Mucosa of gallbladder (tissue), 1 donor: ENCODE data around the gene PPP2R5C. TPM values are rescaled to one million over a fixed set of nuclear protein-coding genes. Genes with fewer than 3 reads are reported as not detected.

Source experiments
- DNase-seq: peaks from one replicate; pipeline ENCODE4 v3.0.0-alpha.2; 2020; ENCODE audit warnings: low spot score
- total RNA-seq: library from RNA; stranded (reverse); gene quantifications from one replicate; pipeline ENCODE4 v1.2.1, GENCODE V29; 2021
- donor health status: DM: no; HTN: no; CAD: no.

Gene PPP2R5C
- total RNA-seq, 1 donor from 2014 or later = 134 TPM

DNA sequence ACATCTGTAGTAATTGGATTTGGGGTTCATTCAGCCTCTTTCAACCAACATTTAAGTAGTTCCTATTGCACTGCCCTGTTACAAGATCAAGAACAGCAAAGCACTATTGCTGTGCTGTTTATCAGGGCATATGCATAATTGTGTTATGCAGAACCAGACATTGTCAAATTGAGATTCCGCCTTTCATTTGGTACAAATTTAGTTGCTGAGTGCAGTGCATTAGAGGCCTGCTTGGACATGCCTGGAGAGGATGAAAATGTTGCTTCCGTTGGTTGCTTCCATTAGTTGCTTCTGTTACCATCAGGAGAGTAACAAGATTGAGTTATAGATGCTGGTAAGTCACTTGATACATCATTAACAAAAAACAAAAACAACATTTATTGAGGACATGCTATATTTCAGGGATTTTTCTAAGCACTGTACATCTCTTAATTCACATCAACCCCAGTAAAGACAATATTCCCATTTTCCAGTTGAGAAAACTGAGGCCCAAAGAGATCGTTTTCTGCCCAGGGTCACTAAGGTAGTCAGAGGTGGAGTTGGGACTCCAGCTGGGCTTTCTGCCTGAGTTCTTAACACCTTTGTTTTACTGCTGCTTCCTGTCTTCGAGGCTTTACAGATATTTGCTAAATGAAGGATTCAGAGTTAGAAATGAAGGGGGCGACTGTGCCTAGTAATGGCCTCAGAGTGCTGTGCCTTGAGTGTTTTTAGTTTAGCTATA, 79.3 kb downstream of the PPP2R5C start:
- DNase-seq = no peak

DNA sequence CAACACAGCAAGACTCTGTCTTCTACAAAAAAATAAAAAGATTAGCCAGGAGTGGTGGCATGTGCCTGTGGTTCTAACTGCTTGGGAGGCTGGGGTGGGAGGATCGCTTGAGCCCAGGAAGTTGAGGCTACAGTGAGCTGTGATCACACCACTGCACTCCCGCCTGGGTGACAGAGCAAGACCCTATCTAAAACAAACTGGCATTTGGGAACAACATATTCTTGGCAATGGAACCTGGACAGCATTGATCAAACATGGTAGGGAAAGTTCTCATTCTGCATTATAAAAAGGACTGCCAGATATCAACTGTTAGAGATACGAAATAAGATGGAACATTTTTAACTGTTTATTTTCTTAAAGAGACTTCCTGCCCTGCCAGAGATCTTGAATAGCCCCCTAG, 81.5 kb downstream of the PPP2R5C start:
- DNase-seq = no peak

DNA sequence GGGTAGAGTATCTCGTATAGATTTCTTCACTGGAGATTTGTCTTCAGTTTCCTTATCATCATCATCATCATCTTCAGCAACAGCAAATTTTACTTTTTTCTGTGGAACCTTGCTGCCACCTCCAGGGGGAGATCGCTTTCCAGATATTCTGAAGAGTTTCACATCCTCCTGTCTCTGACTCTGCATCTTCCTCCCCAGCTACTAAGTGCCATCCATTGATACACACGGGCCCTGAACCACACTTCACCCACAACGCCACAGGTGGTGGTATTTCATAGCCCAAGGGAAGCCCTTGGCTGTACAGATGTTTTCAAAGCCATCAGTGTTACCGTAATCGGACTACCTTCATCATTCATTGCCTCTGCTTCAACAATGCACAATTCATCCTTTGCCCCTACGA, 82.2 kb downstream of the PPP2R5C start:
- no peak for DNase-seq

DNA sequence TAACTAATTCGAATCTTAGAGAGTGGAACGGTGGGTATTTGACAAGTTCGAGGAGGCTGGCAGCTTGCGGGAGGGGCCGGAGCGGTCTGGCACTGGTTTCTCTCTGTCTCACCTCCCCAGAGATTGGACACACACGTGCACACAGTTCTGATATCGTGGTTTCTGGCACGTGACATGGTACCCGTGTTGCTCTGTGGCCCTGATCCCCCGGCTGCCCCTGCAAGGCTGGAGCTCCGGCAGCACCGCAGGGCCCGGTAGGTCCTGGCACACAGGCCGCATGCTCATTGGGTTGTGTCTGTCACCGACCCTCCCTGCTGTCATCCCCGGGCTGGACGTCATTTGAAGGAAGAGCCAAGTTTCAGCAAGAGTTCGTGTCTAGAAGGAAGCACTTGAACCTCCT, 82.7 kb downstream of the PPP2R5C start:
- no peak for DNase-seq

DNA sequence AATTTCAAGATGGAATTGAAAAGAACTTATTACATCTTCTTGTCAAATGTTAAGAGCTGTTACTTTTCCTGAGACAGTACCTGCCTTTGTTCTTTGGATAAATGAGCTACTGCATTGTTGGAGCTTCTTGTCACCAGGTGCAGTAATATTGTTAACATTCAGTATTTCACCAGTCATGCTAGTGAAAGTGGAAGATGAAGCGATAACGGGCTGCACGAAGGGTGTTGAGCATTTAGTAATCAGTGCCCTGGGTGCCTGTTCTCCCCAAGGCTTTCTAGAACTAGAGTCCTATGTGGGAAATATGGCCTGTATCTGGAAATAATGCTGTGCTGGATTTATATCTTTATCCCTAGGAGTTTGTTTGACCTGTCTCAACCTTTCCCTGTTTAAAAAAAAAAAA, 83.2 kb downstream of the PPP2R5C start:
- no peak for DNase-seq

DNA sequence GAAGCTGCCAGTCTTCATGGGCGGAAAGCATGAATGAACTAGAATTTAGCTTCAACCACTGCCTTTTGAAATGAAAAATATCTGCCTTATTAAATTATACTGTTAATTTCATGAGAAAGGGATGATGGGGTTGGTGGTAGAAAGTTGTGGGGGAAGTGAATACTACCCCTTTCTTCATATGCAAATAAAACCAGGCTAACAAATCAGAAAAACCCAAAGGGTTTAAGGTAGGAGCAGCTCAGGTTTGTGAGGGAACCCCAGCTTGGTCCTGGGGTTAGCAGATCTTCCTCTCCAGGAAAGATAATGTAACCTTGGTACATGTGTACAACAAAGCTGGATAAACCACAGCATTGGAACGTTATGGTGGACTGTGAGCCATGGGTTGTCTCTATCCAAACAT, 84.0 kb downstream of the PPP2R5C start:
- no peak for DNase-seq

DNA sequence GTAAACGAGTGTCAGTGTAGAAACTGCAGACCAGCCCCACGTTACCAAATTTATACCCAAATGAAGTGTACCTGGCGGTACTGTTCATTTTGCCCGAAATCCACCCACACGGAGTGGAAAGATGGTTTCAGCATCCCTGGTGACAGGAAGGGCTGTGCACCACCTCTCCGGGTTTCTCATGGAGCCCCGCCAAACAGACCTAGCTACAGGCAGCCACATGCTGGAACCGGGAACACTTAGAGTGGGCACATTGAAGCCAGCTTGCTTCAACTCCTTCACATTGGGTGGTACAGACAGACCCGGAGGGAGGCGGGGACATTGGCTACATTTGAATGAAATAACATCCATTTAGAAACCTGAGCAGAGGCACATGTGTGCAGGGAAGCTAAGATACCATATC, 84.4 kb downstream of the PPP2R5C start:
- DNase-seq = no peak

DNA sequence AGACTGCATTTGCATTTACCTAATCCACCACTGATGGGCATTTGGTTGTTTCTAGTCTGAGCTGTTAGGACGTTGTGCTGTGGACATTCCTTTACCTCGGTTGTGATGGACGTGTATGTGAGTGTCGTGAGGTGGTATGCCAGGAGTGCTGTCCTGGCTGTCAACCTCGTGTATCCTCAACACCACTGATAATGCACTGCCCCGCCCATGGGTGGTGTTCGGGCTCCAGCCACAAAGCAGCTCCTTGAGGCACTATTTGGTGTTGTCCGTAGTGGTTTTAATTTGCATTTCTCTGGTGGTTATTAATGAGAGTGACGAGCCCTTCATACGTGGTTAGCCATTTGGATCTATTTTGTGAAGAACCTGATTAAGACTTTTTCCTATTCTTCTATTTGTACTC, 87.6 kb downstream of the PPP2R5C start:
- no peak for DNase-seq

DNA sequence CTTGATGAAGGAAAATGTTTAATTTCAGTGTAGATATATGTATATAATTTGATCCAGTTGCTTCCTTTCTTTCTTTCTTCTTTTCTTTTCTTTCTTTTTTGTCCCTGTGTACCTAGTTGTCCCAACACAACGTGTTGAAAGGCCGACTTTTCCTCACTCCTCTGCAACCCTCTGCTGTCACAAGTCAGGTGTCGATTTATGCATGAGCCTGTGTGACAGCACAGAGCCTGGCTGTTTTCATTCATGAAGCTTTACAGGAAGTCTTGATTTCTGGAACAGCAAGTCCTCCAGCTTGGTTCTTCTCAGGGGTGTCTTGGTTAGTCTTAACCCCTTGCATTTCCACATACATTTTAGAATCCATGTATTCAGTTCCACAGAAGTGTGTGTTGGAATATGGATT, 88.1 kb downstream of the PPP2R5C start:
- DNase-seq = no peak

DNA sequence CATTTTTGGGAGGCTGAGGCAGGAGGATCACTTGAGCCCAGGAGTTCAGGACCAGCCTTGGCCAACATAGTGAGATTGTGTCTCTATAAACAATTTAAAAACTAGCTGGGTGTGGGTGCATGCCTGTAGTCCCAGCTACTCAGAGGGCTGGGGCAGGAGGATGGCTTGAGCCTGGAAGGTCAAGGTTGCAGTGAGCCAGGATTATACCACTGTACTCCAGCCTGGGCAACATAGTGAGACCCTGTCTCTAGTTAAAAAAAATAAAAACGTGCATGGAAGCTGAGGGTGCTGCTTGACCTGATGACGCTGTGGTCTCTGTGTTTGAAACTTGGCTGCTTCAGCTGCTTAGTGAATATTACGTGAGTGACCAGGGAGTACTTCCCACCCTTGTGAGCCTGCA, 89.7 kb downstream of the PPP2R5C start:
- DNase-seq = no peak

DNA sequence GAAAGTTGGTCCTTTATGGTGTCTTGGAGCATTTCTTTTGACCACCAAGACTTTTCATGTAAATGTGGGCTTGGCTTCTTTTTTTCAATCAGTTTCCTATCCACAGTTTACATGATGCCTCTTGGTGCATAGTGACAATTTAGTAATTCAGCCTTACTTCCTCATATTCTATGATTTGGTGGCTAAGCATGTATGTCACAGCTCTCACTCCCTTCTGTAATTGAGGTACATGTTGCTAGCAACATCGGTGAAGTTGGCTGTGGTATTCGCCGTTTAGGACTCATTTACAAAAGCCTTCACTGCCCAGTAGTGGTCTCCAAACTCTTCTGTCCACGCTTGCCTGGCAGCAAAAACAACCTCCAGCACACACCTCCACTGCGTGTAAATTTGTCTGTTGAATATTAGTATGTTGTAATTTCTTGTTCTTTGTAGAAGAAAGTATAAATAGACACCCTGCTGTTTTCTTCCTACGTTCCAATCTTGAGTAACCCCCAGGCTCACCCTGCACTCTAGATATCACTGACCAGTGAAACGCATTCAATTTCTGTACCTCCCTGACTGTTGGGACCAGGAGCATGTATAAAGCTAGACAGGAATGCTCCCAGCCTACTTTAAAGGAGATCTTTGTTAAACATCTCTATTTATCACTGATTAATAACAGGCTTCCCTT, 90.4 kb downstream of the PPP2R5C start:
- no peak for DNase-seq

DNA sequence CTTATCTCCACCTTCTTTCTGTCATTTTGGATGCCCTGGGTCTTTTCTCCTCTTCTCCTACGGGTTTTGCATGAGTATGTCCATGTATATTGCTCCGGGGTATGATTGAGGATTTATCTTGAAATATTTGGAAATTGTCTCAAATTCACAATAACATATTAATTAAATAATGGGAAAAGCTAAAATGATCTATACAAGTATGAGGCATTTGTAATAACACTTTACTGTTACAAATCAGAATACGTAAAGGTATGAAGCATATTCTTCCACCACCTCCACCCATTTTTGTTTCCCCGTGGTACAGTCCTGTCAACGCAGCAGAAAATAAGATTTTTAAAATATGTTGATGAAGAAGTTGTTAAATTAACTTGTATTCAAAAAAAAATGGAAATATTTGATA, 91.3 kb downstream of the PPP2R5C start:
- no peak for DNase-seq

DNA sequence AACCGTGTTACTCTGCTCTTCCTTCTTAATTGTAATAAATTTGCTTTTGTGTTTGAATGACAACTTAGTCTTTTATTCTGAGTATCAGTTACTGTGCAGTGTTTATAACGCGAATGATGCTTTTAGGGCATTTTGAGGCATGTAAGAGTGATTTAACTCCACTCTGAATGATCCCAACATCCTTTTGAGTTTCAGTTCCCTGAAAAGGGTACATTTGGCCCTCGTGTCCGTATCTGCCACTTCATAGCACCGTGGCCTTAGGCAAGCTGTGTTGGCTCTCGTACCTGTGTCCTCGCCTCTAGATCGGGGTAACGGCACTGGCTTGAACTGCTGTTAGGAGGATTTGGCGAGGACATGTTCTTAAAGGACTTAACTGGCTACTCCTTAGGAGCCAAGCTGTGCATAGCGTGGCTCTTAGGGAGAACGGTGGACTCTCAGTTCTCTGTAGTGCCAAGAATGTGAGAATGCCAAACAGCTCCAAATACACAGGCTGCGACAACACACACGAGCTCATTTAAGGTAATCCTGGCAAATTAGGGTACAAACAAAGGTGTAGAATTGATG, 92.0 kb downstream of the PPP2R5C start:
- DNase-seq = no peak

DNA sequence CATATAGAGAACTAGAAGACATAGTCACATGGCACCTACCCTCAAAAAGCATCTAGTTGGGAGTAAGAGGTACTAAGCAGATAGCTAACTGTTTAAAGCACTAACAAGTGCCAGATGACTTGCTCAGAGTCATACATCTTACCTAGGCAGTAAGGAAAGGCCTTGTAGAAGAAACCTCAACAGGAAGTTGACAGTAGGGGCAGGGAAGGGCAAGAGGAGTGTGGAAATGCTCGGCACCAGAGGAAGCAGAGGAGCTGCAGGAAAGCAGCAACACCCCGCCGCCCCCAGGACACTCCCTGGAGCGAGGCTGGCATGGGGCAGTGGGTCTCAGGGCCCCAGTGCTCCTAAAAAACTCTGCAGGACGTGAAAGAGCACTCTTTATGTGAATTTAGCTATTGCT, 92.9 kb downstream of the PPP2R5C start:
- no peak for DNase-seq

DNA sequence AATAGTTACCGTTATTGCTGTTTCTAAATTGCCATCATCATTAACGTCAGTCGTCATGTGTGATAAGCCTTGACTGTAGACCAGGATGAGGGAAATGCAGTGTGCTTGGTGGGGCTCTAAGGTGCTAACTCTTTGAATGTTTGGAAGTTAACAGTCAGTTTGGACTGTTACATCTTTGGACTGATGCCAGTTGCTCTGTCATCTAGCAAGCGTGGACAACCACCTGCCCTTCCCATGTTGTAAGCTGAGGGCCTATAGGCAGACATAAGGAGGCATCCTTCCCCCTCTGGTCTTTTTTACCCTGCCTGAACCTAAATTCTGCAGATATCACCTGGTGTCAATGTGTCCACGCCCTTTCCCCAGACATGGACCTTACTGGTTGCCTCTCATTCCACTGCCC, 94.4 kb downstream of the PPP2R5C start:
- DNase-seq = no peak

DNA sequence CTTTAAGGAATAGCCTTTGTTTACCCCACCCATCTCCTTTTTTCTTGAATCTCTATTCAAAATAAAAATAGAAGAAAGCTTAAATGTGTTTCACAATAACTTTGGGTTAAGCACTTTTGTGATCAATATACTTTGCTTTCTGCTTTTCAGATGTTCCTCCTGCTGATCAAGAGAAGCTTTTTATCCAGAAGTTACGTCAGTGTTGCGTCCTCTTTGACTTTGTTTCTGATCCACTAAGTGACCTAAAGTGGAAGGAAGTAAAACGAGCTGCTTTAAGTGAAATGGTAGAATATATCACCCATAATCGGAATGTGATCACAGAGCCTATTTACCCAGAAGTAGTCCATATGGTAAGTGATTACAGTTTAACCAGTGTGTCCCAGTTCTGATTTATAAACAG, 95.0 kb downstream of the PPP2R5C start:
- DNase-seq = no peak

DNA sequence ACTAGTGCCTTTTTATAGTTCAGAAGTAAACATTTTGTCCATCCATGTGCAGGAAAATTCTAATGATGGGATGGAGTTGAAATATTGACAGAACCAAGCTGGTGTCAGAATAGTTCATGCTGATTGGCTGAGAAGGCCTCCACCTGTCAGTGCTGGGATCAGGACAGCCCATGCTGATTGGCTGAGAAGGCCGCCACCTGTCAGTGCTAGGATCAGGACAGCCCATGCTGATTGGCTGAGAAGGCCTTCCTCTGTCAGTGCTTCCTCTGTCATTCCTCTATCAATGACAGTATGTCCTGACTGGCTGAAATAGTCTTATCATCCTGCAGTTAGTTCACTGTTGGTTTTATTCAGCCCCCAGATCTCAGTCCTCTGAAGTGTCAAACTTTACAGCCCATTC, 95.7 kb downstream of the PPP2R5C start:
- no peak for DNase-seq

DNA sequence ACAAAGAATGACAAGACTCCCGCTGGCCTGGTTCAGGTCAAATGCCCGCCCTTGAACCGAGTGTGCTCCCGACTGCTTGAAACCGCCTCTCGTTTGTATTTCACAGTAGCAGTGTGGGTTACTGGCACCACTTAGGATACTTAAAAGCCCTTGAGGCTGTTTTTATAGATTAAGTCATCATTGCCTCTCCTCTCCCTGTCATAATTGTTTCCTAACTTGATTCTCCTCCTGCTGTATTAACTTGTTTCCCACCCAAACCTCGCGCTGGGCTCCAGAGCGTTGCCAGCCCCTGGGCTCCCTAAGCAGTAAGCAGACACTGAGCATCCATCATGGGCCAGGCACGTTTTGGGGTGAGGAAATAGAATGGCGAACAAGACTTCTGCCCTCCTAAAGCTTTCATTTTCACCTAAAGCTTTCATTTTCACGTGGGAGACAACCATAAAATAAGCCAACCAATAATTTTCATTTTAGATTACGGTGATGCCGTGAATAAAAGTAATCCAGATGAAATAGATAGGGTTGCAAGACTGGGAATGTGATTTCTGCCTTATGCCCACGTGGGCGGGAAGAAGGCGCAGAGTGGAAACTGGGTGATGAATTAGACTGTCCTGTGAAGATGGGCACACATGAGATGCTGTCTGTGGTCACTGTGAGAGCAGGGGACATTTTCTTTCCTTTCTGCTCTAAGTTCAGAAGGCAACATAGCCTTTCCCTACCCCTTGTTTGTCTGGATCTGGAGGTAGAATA, 97.5 kb downstream of the PPP2R5C start:
- no peak for DNase-seq

DNA sequence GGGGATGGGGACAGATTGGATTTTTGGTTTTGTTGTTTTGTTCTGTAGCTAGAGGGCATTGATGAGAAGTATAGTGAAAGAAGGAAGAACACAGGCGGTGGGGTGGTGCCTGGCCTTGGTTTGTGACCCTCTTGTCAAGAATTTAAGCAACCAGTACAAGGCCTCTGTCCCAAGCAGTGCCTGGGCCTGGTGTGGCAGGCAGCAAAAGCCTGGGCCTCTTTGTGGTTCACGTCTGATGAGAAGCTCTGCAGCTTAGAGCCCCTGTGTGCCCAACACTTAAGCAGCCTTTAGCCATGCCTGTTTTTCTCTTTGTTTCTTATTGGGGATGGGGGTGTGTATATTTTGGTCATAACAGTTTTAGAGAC, 98.0 kb downstream of the PPP2R5C start:
- DNase-seq = no peak

DNA sequence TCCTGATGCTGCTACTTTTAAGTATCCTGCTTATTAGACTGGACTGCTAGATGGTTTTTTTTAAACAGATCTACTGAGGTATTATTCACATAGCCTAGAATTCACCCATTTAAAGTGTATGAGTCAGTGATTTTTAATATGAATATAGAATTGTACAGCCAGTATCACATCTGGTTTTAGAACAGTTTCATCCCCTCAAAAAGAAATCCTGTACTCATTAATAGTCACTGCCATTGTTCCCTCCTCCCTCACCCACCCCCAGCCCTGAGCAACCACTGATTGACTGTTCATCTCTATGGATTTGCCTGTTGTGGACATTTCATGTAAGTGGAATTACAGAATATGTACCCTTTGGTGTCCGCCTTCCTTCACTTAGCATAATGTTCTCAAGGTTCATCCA, 98.4 kb downstream of the PPP2R5C start:
- DNase-seq = no peak

DNA sequence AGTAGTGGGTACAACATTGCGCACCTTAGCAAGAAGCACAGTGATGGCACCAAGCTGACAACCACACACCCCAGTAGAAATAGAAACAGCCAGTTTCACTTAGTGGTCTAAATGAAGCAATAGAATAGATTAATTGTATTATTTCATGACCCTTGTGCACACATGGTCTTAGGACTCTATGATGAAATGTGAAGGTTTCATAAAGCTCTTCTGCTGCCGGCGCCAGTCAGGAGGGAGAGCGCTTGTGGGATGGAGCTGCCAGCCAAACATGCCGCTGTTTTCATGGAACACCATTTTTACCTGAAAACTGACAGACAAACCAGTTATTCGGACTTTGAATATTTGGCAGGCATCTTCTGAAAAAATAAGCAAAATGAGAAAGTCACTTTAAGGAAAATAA, 100.0 kb downstream of the PPP2R5C start:
- no peak for DNase-seq

DNA sequence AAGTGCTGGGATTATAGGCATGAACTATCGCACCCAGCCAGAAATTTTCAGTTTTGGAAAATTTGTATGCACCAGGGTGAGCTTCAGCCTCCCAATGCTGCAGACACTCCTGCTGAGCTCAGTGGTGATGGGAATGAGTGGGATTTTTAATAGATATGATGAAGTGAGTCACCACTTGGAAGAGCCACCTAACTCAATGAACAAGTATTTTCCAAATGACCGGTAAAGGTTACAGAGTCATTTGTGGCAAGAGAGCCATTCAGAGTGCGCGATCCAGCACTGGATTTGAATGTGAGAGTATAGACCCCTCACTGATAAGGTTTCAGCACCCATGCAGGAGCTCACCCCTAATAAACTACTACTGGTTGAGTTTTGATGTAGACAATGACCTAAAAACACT, 100.7 kb downstream of the PPP2R5C start:
- no peak for DNase-seq

DNA sequence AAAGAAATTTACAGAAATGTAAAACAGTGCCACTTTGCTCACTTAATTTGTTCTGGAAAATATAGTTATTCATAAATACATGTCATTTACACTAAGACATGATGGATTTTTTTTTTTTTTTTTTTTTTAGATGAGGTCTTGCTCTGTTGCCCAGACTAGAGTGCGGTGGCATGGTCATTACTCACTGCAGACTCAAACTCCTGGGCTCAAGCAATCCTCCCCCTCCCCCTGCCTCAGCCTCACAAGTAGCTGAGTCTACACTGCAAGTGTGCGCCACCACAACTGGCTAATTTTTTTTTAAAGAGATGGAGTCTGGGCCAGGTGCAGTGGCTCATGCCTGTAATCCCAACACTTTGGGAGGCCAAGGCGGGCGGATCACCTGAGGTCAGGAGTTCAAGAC, 101.2 kb downstream of the PPP2R5C start:
- no peak for DNase-seq
